Muscle layer of duodenum (tissue), 2 donors: ENCODE data around the gene NXPH4.

Experiments
- H3K27ac ChIP-seq: one replicate; pipeline ENCODE4 v1.7.0; 2013; ENCODE audit warnings: mild to moderate bottlenecking, low read length
- H3K27me3 ChIP-seq: one replicate; pipeline ENCODE4 v1.7.0; 2013; ENCODE audit warnings: low read depth, mild to moderate bottlenecking, control low read depth, low read length
- H3K36me3 ChIP-seq, 2 donors: one replicate each; pipeline ENCODE4 v1.7.0; 2013; ENCODE audit warnings: low read length in 2 of 2, control low read depth in 1 of 2, mild to moderate bottlenecking in 1 of 2; ENCODE audit not compliant: insufficient read depth in 2 of 2, control insufficient read depth in 1 of 2
- H3K4me1 ChIP-seq, 2 donors: one replicate each; pipeline ENCODE4 v1.7.0; 2013; ENCODE audit warnings: low read length in 2 of 2, mild to moderate bottlenecking in 2 of 2, control low read depth in 1 of 2, moderate library complexity in 1 of 2; ENCODE audit not compliant: insufficient read depth in 2 of 2, control insufficient read depth in 1 of 2
- H3K4me3 ChIP-seq, 2 donors: one replicate each; pipeline ENCODE4 v1.7.0; 2013; ENCODE audit warnings: low read length in 2 of 2, low read depth in 1 of 2, mild to moderate bottlenecking in 1 of 2
- H3K9me3 ChIP-seq, 2 donors: one replicate each; pipeline ENCODE4 v1.7.0; 2013; ENCODE audit warnings: low read length in 2 of 2, control low read depth in 1 of 2, mild to moderate bottlenecking in 1 of 2; ENCODE audit not compliant: control insufficient read depth in 1 of 2
- donor health status: healthy.

Gene NXPH4

GRCh38 chr12:57242691-57243454 lies 26.3 kb downstream of the NXPH4 start:
- Histone ChIP-seq H3K27ac (no peak overlapping the region), H3K4me3 (peak overlapping the region; percentile 16 to 29), H3K27me3 (peaks cover 55% of the 10 kb centered on the region), H3K4me1 (peaks cover 15 to 62% of the 10 kb centered on the region in 2 donors), H3K36me3 (no peaks in the 10 kb centered on the region), H3K9me3 (no peaks in the 10 kb centered on the region)

GRCh38 chr12:57243521-57244311 lies 27.1 kb downstream of the NXPH4 start:
- Histone ChIP-seq H3K27me3 (peaks cover 48% of the 10 kb centered on the region), H3K4me3 (peak overlapping the region in 1 of 2 donors; percentile 29), H3K27ac (no peak overlapping the region), H3K36me3 (no peaks in the 10 kb centered on the region), H3K9me3 (no peaks in the 10 kb centered on the region), H3K4me1 (peaks cover 13 to 53% of the 10 kb centered on the region in 2 donors)

GRCh38 chr12:57244312-57244696 lies 27.7 kb downstream of the NXPH4 start:
- no peak overlapping the region for H3K27ac ChIP-seq
- H3K9me3 ChIP-seq: no peaks in the 10 kb centered on the region
- no peak overlapping the region for H3K4me3 ChIP-seq
- H3K36me3 ChIP-seq: no peaks in the 10 kb centered on the region
- H3K4me1 ChIP-seq: peaks cover 11 to 47% of the 10 kb centered on the region in 2 donors
- H3K27me3 ChIP-seq: peaks cover 44% of the 10 kb centered on the region

- Histone ChIP-seq H3K27ac (no peak overlapping the region), H3K36me3 (no peaks in the 10 kb centered on the region), H3K27me3 (peaks cover 17% of the 10 kb centered on the region), H3K4me3 (no peak overlapping the region), H3K9me3 (no peaks in the 10 kb centered on the region), H3K4me1 (peaks cover 4 to 20% of the 10 kb centered on the region in 2 donors)
Measured at GRCh38 chr12:57247041-57247440, 30.4 kb downstream of the NXPH4 start.

- Histone ChIP-seq H3K27ac (no peak overlapping the region), H3K9me3 (no peaks in the 10 kb centered on the region), H3K36me3 (no peaks in the 10 kb centered on the region), H3K27me3 (peaks cover under 1% of the 10 kb centered on the region), H3K4me3 (no peak overlapping the region), H3K4me1 (no peaks in the 10 kb centered on the region)
Measured at GRCh38 chr12:57248934-57249742, 32.5 kb downstream of the NXPH4 start.

- Histone ChIP-seq H3K27ac (no peak overlapping the region), H3K9me3 (no peaks in the 10 kb centered on the region), H3K4me1 (no peaks in the 10 kb centered on the region), H3K27me3 (no peaks in the 10 kb centered on the region), H3K4me3 (no peak overlapping the region), H3K36me3 (peaks cover 6 to 11% of the 10 kb centered on the region in 2 donors)
Measured at GRCh38 chr12:57250541-57250940, 33.9 kb downstream of the NXPH4 start.

- Histone ChIP-seq H3K4me1 (no peaks in the 10 kb centered on the region), H3K4me3 (no peak within 1 kb of the TSS), H3K27me3 (no peaks in the 10 kb centered on the region), H3K9me3 (no peaks in the 10 kb centered on the region), H3K36me3 (peaks cover 10 to 15% of the 10 kb centered on the region in 2 donors), H3K27ac (no peak within 1 kb of the TSS)
Measured at GRCh38 chr12:57250956-57251355, 34.4 kb downstream of the NXPH4 start, which contains the start of gene STAC3. STAC3 (minus strand) TSS chr12:57251187; CDS start chr12:57249636, 1,551 bp downstream.

GRCh38 chr12:57254506-57255280 lies 38.1 kb downstream of the NXPH4 start:
- Histone ChIP-seq H3K27ac (no peak overlapping the region), H3K9me3 (no peaks in the 10 kb centered on the region), H3K4me1 (no peaks in the 10 kb centered on the region), H3K27me3 (no peaks in the 10 kb centered on the region), H3K4me3 (no peak overlapping the region), H3K36me3 (peaks cover 41 to 42% of the 10 kb centered on the region in 2 donors)

GRCh38 chr12:57255916-57256315 lies 39.3 kb downstream of the NXPH4 start:
- H3K27ac ChIP-seq: no peak overlapping the region

GRCh38 chr12:57258977-57259970 lies 42.7 kb downstream of the NXPH4 start:
- no peaks in the 10 kb centered on the region for H3K4me1 ChIP-seq
- H3K9me3 ChIP-seq: no peaks in the 10 kb centered on the region
- H3K36me3 ChIP-seq: peaks cover 62 to 66% of the 10 kb centered on the region in 2 donors
- no peak overlapping the region for H3K4me3 ChIP-seq
- no peaks in the 10 kb centered on the region for H3K27me3 ChIP-seq
- no peak overlapping the region for H3K27ac ChIP-seq

More at GRCh38 chr12:57255916-57256315, 39.3 kb downstream of the NXPH4 start:
- no peak overlapping the region for H3K4me3 ChIP-seq
- H3K4me1 ChIP-seq: no peaks in the 10 kb centered on the region
- peaks cover 50 to 51% of the 10 kb centered on the region in 2 donors for H3K36me3 ChIP-seq
- H3K9me3 ChIP-seq: no peaks in the 10 kb centered on the region
- no peaks in the 10 kb centered on the region for H3K27me3 ChIP-seq
